DND-41 (cell line): ENCODE measurements around the gene ZNF229.

Experiments
- EZH2 ChIP-seq: IDR thresholded peaks from 3 replicates; pipeline ENCODE4 v1.6.1; 2012; ENCODE audit warnings: borderline replicate concordance, low read depth, mild to moderate bottlenecking, moderate library complexity, low read length, inconsistent platforms; ENCODE audit not compliant: severe bottlenecking
- TF ChIP-seq, protein P1 (sequence below): IDR thresholded peaks from 2 replicates; pipeline ENCODE4 v1.5.1; 2012; ENCODE audit warnings: borderline replicate concordance, low read length, moderate library complexity, mild to moderate bottlenecking; ENCODE audit not compliant: poor library complexity, severe bottlenecking; ENCODE audit errors: extremely low read depth

DNA sequence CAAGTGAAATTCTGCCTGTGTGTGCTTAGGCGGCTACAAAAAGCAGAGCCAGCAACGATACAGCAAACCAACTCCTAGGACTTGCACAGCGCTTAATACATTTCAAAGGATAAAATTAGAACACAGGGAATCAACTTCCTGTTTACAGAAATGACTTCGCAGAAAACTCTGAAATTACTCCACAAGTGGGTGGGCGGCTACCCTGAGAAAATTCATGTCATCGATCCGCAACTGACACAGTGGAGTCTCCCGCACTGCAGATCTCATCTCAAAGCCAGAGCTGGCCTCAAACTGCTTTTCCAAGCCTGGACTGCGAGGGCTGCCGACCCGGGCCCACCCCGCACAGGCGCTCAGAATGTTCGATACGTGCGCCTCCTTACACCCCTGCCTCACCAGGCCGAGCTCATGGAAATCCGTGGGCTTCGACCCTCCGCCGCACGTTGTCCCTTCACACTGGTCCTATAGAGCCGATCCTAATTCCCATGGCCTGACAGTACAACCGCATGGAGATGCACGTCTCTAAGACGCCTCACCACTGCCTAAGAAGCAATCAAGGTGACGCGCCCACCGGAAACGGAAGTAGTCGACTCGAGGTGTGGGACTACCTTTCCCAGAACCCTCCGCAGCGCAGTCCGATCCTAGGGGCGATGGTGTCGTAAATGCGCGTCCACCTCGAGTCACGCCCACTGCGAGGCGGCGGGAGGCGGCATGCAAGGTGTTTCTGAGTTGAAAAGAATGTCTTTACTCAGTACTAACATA, at the start of gene ZNF229:
- TF ChIP-seq, protein P1, sequence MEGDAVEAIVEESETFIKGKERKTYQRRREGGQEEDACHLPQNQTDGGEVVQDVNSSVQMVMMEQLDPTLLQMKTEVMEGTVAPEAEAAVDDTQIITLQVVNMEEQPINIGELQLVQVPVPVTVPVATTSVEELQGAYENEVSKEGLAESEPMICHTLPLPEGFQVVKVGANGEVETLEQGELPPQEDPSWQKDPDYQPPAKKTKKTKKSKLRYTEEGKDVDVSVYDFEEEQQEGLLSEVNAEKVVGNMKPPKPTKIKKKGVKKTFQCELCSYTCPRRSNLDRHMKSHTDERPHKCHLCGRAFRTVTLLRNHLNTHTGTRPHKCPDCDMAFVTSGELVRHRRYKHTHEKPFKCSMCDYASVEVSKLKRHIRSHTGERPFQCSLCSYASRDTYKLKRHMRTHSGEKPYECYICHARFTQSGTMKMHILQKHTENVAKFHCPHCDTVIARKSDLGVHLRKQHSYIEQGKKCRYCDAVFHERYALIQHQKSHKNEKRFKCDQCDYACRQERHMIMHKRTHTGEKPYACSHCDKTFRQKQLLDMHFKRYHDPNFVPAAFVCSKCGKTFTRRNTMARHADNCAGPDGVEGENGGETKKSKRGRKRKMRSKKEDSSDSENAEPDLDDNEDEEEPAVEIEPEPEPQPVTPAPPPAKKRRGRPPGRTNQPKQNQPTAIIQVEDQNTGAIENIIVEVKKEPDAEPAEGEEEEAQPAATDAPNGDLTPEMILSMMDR: no peak
- no peak for TF ChIP-seq EZH2
